EH (cell line): ENCODE measurements around the gene PRXL2B.

Experiments
- DNase-seq: peaks from one replicate; pipeline ENCODE4 v3.0.0-alpha.2; 2015; ENCODE audit warnings: low read depth

The PRXL2B gene

DNA sequence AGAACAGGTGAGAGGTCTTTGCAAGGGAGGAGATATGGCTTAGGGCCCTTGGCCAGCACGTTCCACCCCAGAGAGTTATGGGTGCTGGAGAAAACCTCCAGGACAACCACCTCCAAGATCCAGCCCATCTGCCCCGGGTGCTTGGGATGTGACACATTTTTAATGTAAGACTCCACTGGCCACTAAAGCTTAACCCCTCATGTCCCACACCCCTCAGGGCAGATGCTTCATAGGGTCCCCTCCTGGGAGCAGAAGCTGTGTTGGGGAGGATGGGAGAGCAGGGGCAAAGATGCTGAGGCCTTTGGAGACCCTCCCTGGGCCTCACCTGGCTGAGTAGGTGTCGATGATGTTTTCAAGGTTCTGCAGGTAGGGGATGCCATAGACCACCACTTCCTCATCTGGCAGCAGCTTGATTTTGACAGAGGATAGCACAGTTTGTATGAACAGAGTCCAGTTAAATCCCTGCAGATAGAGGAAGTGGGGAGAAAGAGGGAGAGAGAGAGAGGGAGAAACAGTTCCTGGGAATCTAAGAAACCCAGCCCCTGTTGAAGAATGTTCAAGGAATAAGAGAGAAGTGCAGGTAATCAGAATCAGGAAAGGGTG is 11.9 kb downstream of the PRXL2B start:
- DNase-seq = no peak

DNA sequence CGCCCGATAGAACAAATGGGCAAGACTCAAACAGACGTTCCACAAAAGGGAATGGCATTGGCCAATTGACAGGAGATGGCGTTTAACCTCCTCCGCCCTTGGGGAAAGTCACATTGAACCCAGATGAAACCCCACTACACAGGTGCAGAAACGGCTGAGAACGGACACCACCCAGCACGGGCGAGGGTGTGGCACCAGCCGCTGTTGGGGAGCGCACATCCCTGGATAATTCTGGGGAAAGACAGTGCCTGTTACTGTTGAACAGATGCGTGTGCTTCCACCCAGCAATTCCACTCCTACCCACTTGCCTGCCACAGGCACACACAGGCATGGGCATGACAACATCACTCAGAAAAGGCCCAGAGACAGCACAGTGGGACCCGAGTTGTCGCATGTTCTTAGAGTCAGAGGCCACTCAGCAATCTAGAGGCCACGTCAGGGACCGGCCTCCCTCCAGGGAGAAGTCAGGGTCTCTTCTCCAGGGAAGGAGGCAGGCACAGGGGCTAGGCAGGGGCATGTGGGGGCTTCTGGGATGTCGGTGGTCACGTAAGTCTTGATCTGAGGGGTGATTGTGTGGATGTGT is 15.2 kb downstream of the PRXL2B start:
- no peak for DNase-seq

DNA sequence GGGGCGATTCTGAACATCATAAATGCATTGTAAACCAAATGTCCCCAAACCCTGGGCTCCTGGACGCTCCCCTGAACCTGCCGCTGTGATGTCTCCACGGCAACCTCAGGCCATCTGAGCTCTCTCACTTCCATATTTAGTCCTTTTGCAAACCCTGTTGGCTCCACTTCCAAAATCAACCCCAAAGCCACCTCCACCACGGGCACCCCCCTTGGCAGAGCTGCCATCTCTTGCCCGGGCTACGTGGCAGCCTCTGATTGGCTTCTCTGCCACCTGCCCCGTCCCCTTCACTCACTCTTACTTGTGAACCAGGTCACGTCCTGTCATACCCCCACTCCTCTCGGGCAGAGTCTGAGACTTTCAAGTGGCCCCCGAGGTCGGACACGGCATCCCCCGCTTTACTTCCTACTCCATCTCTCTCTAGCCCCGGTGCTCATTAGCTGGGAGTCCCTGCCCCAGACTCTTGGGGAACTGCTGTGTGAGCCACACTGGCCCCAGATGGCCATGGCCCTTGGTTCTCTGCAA is 15.8 kb downstream of the PRXL2B start:
- no peak for DNase-seq

DNA sequence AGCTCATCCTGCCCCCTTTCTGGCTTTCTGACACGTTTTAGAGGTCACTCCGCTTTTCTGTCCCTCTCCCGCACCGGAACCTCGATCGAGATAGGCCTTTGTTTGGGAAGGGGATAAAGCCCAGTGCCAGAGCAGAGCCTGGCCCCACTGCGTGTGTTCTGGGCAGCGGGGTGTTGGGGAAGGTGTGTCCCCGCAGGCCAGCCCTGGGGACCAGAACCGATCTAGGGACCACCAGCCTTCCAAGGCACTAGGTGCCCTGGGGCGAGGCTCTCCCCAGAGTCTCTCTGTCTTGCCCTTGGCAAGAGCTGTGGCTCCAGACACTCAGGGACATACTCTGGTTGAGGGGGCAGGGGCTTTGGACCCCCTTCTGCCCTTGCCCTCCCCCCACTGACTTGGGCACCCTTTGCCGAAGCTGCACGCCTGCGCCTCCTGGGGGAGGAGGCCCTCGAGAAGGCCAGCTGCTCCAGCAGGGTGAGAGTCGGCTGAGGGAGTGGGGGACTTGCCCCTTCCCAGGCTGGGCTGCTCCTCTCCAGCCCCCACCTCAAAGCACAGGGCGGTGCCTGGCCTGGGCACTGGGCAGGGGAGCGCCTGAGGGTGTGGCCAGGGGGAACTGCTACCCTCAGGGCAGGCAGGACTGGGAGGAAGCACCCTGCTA is 16.4 kb downstream of the PRXL2B start:
- no peak for DNase-seq

DNA sequence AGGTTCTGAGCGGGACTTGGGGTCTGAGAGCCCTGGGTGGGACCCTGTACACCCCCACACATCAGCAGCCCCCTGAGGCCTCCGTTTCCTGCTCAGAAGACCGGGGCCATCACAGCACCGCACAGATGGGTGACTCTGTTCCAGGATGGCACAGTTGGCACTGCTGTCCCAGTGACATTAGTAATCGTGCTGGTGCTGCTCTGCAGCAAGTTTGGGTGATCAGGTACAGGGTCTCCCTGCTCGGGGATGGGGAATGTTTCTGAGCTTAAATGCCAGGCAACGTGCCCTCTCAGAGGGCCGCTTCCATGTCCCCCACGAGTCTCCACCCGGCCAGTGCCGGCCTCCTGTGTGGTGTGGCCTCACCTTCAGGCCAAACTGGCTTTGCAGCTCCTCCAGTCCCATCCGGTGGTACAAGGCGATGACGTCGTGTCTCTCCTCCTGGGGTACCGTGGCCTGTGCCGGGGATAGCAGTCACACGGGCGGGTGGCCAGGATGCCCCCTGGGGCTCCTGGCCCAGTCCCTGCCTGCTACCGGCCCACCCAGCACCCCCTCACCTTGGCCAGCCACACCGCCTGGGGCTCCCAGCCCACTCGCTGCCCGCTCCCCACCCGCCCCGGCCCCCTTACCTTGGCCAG is 17.1 kb downstream of the PRXL2B start:
- no peak for DNase-seq

DNA sequence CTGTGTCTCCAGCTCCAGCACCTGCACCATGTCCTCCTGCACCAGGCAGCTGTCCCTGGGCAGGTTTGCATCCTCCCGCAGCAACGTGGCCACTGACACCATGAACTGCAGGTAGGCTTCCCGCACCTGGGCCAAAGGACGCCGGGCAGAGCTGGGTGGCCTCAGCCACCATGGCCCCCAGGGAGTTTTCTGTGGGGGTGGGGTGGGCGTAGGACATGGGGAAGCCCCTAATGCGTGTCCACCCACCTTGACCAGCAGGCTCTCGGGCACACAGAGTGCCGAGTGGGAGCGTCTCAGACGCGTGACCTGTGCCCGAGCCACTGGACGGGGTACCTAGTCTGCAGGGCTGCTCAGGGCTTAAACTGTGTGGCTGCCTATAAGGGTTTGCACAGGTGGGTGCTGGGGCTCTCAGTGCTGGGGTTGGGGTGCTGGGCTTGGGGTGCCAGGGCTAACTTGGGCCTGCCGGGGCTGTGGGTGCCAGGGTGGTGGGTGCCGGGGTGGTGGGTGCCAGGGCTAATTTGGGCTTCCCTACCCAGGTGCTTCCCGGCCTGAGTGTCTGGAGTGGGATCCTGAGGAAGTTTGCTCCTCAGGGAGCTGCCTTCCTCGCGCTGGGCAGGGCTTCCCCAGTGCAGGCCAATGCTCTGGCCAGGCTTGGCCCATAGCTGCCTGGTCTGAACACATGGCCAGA is 17.7 kb downstream of the PRXL2B start:
- no peak for DNase-seq

DNA sequence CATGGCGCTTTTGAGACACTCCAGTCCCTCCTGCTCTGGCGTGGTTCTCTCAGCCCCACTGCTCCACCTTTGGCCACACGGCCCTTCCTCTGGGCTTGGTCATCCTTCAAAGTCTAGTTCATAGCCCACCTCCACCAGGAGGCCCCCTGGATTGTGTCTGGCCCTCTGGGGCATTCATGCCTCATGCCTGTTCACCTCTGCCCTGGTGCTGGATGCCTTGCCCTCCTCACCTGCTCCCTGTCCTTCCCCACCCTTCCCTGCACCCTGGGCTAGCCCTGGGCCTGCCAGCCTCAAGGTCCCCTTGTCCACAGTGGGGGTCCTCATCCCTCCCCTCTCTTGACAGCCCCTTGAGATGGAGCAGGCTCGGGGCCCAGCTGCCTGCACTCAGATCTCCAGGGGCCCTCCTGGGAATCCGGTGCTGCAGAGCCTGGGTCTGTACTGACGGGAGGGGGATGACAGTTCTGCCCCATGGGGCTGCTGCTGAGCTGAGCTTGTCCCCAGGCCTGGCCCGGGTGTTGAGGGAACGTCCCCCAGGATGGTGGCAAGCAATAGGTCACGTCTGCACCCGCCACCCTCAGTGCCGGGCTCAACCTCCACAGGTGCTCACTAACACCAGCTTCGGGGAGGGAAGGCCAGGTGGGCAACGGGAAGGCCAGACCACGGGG is 18.4 kb downstream of the PRXL2B start:
- DNase-seq = no peak

DNA sequence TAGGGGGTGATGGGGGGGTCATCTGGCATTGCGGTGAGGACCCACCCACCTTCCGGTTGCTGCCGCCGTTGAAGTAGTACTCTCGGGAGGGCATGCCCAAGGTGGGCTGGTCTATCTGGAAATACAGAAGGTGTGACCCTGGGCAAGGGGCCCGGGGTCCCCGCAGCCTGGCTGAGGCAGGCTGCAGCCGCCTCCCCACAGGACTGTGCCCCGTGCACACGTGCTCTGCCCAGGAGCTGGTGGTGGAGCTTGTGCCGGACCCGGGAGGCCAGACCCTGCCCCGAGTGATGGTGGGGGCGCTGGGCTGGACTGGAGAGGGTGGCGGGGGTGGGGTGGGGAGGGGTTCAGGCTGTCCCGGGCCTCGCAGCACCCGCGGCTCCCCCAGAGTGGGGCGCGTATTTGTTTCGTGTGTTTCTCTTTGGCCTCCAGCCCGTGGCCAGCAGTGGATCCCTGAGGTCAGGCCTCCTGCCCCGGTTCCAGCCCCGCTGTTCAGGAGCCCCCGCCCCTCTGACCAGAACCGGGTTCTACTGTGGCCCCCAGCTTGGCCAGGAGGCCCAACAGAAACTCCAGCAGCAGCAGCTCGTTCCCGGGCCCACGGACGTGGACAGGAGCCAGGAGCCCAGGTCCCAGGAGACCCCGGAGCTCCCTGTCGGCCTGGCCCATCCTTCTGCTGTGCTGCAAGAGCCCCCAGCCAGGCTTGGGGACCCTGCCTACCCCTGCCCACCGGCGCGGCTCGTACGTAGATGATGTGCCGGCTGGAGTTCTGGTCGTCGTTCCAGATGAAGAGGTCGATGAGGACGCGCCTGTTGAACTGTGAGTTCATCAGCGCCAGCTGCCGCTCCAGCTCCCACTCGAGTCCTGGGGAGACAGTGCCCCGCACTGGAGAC is 19.2 kb downstream of the PRXL2B start:
- no peak for DNase-seq

DNA sequence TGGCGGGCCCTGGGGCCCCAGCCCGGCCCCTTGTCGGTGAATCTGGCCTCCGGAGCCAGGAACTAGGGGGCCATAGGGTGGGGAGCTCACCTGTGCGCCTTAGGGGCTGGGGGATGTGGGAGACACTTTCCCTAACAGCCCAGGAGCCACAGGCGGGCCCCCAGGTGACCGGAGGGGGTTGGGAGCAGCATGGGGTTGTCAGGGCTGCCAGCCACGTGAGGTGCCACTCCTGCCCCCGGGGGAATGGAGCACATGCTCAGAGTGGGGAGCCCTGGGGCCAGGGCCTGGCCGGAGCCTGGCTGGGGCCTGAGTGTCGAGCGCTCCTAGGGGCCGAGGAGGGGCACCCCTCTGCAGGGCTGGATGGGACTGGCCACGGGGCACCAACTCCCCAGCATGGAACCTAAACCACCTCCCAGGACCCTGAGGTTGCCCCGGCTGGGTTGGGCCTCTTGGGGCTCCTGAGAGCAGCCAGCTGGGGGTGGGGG is 19.9 kb downstream of the PRXL2B start:
- DNase-seq = no peak

DNA sequence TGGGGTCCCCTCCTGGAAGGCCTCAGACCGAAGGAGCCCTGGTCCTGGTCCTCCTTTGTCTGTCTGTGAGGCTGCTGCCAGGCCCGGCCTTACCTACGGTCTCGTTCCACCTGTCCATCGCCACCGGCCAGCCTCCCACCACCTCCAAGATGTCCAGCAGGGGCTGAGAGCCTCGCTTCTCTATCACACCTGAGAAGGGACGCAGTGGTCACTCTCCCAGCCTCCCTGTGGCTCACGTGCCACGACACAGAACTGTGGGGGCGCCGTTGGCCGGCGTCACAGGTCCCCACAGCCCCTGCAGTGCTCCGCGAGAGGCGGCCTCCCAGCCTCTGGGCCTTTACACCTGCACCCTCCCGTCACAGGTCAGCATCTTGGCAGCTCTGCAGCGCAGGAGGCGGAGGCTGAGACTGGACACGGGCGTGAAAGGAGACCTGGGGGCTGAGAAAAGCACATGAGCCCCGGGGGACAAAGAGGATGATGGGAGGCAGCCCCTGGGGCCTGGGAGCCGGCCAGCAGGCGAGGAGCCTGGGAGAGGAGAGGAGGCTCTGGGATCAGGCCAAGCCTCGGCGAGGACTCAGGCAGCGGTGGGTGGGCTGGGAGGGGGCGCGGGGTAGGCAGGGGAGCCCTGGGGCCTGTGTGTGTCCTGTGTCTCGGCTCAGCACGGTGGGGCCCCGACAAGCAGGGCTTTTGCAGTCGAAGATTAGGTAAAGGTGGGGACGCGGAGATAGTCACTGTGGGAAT is 20.5 kb downstream of the PRXL2B start:
- DNase-seq = no peak

DNA sequence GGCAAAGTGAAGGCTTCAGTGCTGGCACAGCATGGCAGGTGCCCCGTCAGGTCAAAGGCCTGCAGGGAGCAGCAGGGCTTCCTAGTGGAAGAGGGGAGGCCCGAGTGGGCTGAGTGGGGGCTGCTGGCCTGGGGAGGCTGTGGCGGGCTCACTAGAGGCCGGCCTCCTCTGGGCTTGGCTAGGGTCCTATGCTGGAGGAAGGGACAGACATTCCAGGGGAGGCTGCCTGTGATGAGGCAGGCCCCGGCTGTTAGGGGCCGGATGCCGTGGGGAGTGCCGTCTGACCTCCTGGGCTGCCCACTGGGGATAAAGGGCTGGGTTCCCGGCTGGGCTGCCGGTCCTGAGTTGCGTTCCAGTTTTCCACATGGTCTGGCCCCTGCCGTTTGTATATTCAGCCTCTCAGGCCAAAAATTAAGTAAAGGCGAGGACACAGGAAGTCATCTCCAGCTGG is 21.1 kb downstream of the PRXL2B start:
- no peak for DNase-seq

DNA sequence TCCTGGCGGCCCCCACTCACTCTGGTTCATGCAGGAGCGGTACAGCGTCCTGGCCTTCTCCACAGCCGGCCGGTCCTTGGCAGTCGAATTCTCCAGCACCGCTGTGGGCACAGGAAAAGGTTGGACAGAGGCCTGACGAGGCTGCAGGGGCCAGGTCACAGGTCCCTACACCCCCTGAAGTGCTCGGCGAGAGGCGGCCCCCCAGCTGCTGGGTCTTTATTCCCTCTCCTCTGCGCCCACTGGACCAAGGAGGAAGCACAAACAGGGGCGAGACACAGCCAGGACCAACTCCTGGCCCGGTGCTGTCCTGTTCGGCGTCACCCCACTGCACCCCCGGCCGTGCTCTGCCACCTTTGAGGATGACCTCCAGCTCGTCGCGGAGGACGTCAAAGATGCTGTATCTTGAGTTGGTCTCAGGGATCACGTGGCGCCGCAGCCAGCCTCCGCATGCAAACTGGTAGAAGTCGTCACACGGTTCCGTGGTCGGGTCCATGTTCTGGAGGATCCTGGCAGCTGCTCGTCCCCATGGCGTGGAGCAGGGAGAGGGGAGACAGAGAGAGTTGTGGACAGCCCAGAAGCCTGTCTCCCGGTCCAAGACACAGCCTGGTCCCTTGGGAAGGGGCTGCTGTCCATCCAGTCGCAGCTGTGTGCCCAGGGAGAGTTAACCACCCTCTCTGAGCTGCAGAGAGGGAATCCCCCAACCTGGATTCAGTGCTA is 22.9 kb downstream of the PRXL2B start:
- DNase-seq = no peak

DNA sequence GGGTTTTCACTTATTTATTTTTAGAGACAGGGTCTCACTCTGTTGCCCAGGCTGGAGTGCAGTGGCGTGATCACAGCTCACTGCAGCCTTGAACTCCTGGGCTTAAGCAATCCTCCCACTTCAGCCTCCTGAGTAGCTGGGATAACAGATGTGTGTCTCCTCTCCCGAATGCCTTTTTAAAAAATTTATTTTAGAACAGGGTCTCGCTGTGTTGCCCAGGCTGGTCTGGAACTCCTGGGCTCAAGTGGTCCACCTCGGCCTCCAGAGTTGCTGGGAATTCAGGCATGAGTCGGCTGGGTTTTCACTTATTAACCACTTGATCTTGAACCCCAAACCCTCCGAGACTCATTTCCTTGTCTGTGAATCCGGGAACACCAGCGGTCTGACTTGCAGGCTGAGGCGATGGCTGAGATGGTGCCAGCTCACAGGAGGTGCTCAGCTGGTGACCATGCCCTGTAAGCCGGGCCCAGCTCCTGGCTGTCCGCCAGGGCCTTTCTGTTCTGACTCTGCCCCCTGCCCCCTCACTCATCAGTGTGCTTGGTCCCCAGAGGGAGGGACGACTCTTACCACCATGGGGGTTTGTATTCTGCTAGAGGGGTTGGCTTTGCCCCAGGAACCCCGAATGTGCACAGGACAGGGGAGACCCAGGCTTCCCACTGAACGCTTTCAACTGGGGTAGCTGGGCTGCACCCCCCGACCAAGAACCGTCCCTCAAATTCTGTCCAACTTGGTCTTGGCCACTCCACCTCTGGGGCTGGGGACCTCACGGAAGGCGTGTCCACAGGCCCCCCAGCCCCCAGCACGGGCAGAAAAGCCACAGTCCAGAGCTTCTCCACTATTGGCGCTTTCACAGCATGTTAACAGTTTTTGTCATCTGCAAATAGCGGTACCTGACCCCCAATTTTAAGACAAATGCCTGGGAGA is 23.7 kb downstream of the PRXL2B start:
- no peak for DNase-seq

DNA sequence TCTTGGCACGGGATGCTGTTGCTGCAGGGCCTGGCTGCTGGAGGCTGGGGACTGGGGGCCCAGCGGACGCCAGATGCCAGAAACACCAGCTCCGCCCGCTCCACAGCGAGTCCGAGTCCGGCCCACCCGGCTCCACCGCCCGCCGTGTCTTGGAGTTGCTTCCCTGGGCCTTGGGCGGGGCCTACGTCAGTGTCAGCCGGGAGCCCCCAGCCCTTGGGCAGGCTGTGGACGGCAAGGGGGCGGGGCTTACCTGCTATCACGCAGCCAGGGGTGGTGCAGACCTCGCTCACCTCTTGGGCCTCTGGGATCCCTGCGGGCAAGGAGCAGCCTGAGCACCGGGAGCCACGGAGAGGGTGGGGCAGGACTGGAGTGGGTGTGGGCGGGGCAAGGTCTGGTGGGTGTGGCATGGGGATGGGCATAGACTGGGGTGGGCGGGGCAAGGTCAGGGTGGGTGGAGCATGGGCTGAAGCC is 24.5 kb downstream of the PRXL2B start:
- DNase-seq = peak; percentile 26

DNA sequence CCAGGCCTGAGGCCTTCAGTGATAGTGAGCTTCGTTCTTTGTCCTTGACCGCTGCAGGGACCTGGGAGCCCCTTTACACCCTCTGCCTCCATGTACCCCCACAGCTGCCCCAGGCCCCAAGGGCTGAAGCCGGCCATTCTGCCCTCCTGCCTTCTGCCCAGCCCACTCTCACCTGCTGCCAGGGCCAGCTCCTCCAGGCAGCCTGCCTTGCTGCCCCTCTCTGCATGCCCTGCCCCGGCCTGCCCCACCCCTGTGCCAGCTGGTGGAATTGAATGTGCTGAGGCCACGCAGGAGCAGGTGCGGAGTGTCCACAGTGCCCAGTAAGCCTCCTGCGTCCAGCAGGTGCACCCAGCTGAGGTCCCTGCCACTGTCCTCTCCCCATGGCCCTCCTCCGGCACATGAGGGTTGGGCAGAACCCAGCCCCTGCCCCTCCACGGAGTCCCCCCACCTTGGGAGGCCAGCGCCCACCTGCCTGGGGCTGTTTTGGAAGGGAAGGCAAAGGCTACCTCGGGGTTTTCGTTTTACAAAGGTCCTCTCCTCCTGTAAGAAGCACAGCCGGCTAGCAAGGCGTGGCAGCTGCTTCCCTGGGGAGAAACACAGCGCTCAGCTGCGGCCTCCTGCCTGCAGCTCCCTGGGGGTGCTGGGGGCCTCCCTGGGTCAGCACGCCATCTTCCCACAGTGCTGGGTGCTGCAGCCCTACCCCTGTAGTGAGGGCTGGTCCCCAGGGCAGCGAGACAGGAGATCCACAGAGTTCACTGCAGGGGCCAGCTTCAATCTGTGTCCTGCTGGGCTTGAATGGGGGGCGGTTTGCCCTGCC is 25.3 kb downstream of the PRXL2B start:
- no peak for DNase-seq

DNA sequence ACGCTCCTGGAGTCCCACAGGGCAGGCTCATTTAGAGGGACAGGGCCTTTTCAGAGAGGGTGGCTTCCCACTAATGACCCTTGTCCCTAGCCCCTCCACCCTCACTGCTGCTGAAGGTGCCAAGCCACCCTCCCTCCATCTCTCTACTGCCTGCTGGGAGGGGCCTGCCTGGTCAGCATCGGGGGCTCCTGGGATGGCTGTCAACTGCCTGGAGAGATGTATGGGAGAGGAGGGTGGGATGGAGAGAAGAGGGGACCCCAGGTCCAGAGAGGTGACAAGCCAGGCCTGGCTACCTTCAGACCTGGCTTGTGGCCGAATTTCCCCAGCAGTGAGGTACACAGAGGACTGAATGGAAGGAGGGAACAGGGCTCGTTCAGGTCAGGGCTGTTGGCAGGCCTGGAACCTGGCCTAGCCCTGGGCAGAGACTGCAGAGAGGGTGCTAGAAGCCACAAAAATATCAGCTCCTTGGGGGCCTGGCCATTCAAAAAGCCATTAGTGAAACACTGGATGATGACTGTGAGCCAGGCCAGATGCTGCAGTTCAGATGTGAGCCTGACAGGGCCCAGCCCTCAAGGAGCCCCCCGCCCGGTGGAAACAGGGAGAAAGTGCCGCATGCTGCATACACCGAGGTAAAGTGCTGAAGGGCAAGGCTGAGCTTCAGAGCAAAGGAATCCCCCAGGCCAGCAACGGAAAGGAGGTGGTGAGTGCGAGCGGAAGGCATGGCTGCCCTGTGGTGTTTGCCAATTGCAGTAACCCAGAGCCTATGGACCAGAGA is 26.2 kb downstream of the PRXL2B start:
- DNase-seq = no peak
